ENCODE data around the gene CASK. TPM values are rescaled to one million over a fixed set of nuclear protein-coding genes. Genes with fewer than 3 reads are reported as not detected.

Gene CASK
- total RNA-seq, 1 experiment from 2014 or later, result 54.6 TPM

- no peak for TF ChIP-seq MLX (CRISPR knock-in tag; IDR thresholded peaks at IDR 0.05)
These were observed 448.6 kb downstream of the CASK start (continued) for GRCh38 chrX:41474726-41475100.

GRCh38 chrX:41473936-41474725, 449.2 kb downstream of the CASK start:
- no peaks in the 10 kb centered on the region for H3K27me3 Mint-ChIP-seq (ENCODE audit: low read depth)
- no peak for TF ChIP-seq ZSCAN18 (CRISPR knock-in tag; IDR thresholded peaks at IDR 0.05)
- TF ChIP-seq, protein P1, sequence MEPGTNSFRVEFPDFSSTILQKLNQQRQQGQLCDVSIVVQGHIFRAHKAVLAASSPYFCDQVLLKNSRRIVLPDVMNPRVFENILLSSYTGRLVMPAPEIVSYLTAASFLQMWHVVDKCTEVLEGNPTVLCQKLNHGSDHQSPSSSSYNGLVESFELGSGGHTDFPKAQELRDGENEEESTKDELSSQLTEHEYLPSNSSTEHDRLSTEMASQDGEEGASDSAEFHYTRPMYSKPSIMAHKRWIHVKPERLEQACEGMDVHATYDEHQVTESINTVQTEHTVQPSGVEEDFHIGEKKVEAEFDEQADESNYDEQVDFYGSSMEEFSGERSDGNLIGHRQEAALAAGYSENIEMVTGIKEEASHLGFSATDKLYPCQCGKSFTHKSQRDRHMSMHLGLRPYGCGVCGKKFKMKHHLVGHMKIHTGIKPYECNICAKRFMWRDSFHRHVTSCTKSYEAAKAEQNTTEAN (CRISPR knock-in tag; IDR thresholded peaks at IDR 0.05), result no peak
- TF ChIP-seq, protein P2, sequence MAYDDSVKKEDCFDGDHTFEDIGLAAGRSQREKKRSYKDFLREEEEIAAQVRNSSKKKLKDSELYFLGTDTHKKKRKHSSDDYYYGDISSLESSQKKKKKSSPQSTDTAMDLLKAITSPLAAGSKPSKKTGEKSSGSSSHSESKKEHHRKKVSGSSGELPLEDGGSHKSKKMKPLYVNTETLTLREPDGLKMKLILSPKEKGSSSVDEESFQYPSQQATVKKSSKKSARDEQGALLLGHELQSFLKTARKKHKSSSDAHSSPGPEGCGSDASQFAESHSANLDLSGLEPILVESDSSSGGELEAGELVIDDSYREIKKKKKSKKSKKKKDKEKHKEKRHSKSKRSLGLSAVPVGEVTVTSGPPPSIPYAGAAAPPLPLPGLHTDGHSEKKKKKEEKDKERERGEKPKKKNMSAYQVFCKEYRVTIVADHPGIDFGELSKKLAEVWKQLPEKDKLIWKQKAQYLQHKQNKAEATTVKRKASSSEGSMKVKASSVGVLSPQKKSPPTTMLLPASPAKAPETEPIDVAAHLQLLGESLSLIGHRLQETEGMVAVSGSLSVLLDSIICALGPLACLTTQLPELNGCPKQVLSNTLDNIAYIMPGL (CRISPR knock-in tag; IDR thresholded peaks at IDR 0.05), result 0 out of 2 replicates have a peak, but pooled peaks have one; percentile 24
- TF ChIP-seq TCF7 (CRISPR knock-in tag; IDR thresholded peaks at IDR 0.05; ENCODE audit: low read depth), result no peak
- no peak for TF ChIP-seq ELF4 (CRISPR knock-in tag; IDR thresholded peaks at IDR 0.05; ENCODE audit: low read depth)
- ChIA-PET POLR2A (no interaction called here), CTCF (no interaction called here)
- no peaks in the 10 kb centered on the region for H3K36me3 Mint-ChIP-seq
- ATAC-seq (no peak), DNase-seq (ENCODE audit: low spot score) (no peak)
- H3K9me3 Mint-ChIP-seq, result no peaks in the 10 kb centered on the region
- no peak overlapping the region for H3K27ac Mint-ChIP-seq
- H3K4me1 Mint-ChIP-seq, result peaks cover 22% of the 10 kb centered on the region
- no peak overlapping the region for H3K4me3 Mint-ChIP-seq

GRCh38 chrX:41472231-41472815, 451.0 kb downstream of the CASK start:
- ChIA-PET POLR2A (no interaction called here), CTCF (no interaction called here)
- Mint-ChIP-seq H3K27ac (no peak overlapping the region), H3K4me1 (peaks cover 18% of the 10 kb centered on the region), H3K4me3 (no peak overlapping the region), H3K36me3 (no peaks in the 10 kb centered on the region), H3K27me3 (ENCODE audit: low read depth) (no peaks in the 10 kb centered on the region), H3K9me3 (no peaks in the 10 kb centered on the region)
- DNase-seq (ENCODE audit: low spot score) (no peak), ATAC-seq (no peak)
- TF ChIP-seq PRDM15 (CRISPR knock-in tag; IDR thresholded peaks at IDR 0.05), result no peak
- TF ChIP-seq, protein P3, sequence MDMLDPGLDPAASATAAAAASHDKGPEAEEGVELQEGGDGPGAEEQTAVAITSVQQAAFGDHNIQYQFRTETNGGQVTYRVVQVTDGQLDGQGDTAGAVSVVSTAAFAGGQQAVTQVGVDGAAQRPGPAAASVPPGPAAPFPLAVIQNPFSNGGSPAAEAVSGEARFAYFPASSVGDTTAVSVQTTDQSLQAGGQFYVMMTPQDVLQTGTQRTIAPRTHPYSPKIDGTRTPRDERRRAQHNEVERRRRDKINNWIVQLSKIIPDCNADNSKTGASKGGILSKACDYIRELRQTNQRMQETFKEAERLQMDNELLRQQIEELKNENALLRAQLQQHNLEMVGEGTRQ (CRISPR knock-in tag; IDR thresholded peaks at IDR 0.05), result no peak
- no peak for TF ChIP-seq CTCF (IDR thresholded peaks at IDR 0.05)
- no peak for TF ChIP-seq GTF2I (CRISPR knock-in tag; conservative IDR thresholded peaks at IDR 0.05)
- TF ChIP-seq OVOL2 (CRISPR knock-in tag; IDR thresholded peaks at IDR 0.05; ENCODE audit: borderline replicate concordance), result no peak
- no peak for TF ChIP-seq EMX1 (CRISPR knock-in tag; IDR thresholded peaks at IDR 0.05)
- TF ChIP-seq MYBL2 (CRISPR knock-in tag; IDR thresholded peaks at IDR 0.05), result no peak
- TF ChIP-seq SMAD3 (CRISPR knock-in tag; IDR thresholded peaks at IDR 0.05; ENCODE audit: borderline replicate concordance), result no peak
- no peak for TF ChIP-seq ZNF263 (CRISPR knock-in tag; IDR thresholded peaks at IDR 0.05; ENCODE audit: low read depth)
- TF ChIP-seq, protein P4, sequence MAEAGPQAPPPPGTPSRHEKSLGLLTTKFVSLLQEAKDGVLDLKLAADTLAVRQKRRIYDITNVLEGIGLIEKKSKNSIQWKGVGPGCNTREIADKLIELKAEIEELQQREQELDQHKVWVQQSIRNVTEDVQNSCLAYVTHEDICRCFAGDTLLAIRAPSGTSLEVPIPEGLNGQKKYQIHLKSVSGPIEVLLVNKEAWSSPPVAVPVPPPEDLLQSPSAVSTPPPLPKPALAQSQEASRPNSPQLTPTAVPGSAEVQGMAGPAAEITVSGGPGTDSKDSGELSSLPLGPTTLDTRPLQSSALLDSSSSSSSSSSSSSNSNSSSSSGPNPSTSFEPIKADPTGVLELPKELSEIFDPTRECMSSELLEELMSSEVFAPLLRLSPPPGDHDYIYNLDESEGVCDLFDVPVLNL (CRISPR knock-in tag; IDR thresholded peaks at IDR 0.05; ENCODE audit: borderline replicate concordance, low read depth), result no peak
- TF ChIP-seq E2F5 (CRISPR knock-in tag; IDR thresholded peaks at IDR 0.05), result no peak

Measured in WTC11 (cell line).